Peyer's patch (tissue), 4 donors: ENCODE measurements around the gene CHMP4A.

Experiments
- CTCF ChIP-seq, 6 experiments: fragments of 450-650 bp in 4 of 6; fragments of 200-600 bp in 2 of 6; sonication (generic) in 1 of 6; IDR thresholded peaks; one replicate each; pipeline ENCODE4 v1.5.1; 2017 to 2019; ENCODE audit warnings: antibody characterized with exemption in 6 of 6, mild to moderate bottlenecking in 3 of 6, moderate library complexity in 1 of 6
- POLR2A ChIP-seq, 2 donors: fragments of 450-650 bp; IDR thresholded peaks; one replicate each; pipeline ENCODE4 v1.5.1; 2017; ENCODE audit warnings: antibody characterized with exemption in 2 of 2, mild to moderate bottlenecking in 2 of 2, moderate library complexity in 2 of 2

DNA sequence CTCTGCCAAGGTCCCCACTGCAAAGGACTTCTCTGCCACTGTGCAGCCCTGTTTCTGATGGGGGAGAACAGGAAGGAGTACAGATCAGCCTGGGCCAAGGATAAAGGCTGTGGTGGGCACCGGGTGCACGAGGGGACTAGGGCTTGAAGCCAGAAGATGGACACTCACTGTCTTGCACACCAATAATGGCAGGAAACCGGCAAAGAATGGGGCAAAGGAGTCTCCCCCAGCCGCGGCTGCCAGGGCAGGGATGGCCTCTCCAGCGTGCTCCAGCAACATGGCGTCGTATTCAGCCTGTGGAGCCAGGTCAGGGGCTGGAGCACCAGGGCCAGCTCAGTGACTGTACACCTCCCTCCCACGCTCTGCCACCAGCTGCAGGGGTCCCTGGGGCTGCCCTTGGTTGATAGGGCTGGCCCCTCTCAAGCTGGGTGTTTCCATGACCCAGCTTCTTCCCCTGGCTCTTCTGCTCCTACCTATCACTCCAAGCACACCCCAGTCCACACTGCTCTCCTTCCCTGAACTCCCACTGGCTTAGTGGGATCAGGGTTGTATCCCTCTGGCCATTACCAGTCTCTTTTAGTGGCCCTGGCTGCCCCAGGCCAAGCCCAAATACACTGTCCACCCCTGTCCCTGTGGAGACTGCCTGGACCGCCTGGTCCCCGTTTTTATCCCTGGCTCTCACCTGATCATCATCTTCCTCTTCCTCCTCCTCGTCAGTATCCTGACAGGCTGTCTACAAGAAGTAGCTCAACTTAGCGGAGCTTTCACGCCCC lies 31.0 kb downstream of the CHMP4A start:
- TF ChIP-seq POLR2A (IDR thresholded peaks at IDR 0.05) (no peak), CTCF (IDR thresholded peaks at IDR 0.05) (no peak)
